ENCODE measurements around the gene ZNF134.

Gene ZNF134

GRCh38 chr19:57633832-57634131, 19.7 kb downstream of the ZNF134 start:
- H3K4me1 ChIP-seq (ENCODE audit: control insufficient read depth in 5 of 5, insufficient read depth in 5 of 5, low read length in 5 of 5): peaks cover 0 to 18% (median 14%) of the 10 kb centered on the region in 5 donors
- no peaks in the 10 kb centered on the region for H3K27me3 ChIP-seq (ENCODE audit: control insufficient read depth in 5 of 5, insufficient read depth in 4 of 5, low read length in 5 of 5)
- peak overlapping the region; percentile 89 to 95 (median 93) for H3K4me3 ChIP-seq (ENCODE audit: low read depth in 1 of 5, low read length in 5 of 5)
- H3K9me3 ChIP-seq (ENCODE audit: control insufficient read depth in 5 of 5, low read length in 5 of 5): peaks cover 22 to 44% (median 28%) of the 10 kb centered on the region in 5 donors
- H3K9ac ChIP-seq (ENCODE audit: low read length in 5 of 5): peak overlapping the region; percentile 75 to 95 (median 87)
- H3K27ac ChIP-seq (ENCODE audit: low read depth, low read length): no peak overlapping the region
- peaks cover 25 to 41% (median 31%) of the 10 kb centered on the region in 5 donors for H3K36me3 ChIP-seq (ENCODE audit: control insufficient read depth in 5 of 5, insufficient read depth in 5 of 5, low read length in 5 of 5)

GRCh38 chr19:57637379-57637778, 23.3 kb downstream of the ZNF134 start:
- Histone ChIP-seq H3K27me3 (ENCODE audit: control insufficient read depth in 5 of 5, insufficient read depth in 4 of 5, low read length in 5 of 5) (peaks cover 0 to 3% (median 0%) of the 10 kb centered on the region in 5 donors), H3K27ac (ENCODE audit: low read depth, low read length) (no peak overlapping the region), H3K9ac (ENCODE audit: low read length in 5 of 5) (no peak overlapping the region), H3K9me3 (ENCODE audit: control insufficient read depth in 5 of 5, low read length in 5 of 5) (peaks cover 45 to 71% (median 58%) of the 10 kb centered on the region in 5 donors), H3K4me3 (ENCODE audit: low read depth in 1 of 5, low read length in 5 of 5) (peak overlapping the region in 2 of 5 donors; percentile 8 to 26), H3K36me3 (ENCODE audit: control insufficient read depth in 5 of 5, insufficient read depth in 5 of 5, low read length in 5 of 5) (peaks cover 57 to 74% (median 60%) of the 10 kb centered on the region in 5 donors), H3K4me1 (ENCODE audit: control insufficient read depth in 5 of 5, insufficient read depth in 5 of 5, low read length in 5 of 5) (peaks cover 9 to 18% (median 14%) of the 10 kb centered on the region in 5 donors)

GRCh38 chr19:57641715-57642234, 27.7 kb downstream of the ZNF134 start:
- Histone ChIP-seq H3K9me3 (ENCODE audit: control insufficient read depth in 5 of 5, low read length in 5 of 5) (peaks cover 42 to 69% (median 53%) of the 10 kb centered on the region in 5 donors), H3K36me3 (ENCODE audit: control insufficient read depth in 5 of 5, insufficient read depth in 5 of 5, low read length in 5 of 5) (peaks cover 39 to 53% (median 46%) of the 10 kb centered on the region in 5 donors), H3K4me1 (ENCODE audit: control insufficient read depth in 5 of 5, insufficient read depth in 5 of 5, low read length in 5 of 5) (peaks cover 0 to 9% (median 0%) of the 10 kb centered on the region in 5 donors), H3K4me3 (ENCODE audit: low read depth in 1 of 5, low read length in 5 of 5) (peak overlapping the region; percentile 1 to 35 (median 28)), H3K27ac (ENCODE audit: low read depth, low read length) (no peak overlapping the region), H3K9ac (ENCODE audit: low read length in 5 of 5) (peak overlapping the region in 1 of 5 donors; percentile 92), H3K27me3 (ENCODE audit: control insufficient read depth in 5 of 5, insufficient read depth in 4 of 5, low read length in 5 of 5) (peaks cover 0 to 3% (median 0%) of the 10 kb centered on the region in 5 donors)

GRCh38 chr19:57642396-57643046, 28.5 kb downstream of the ZNF134 start:
- Histone ChIP-seq H3K36me3 (ENCODE audit: control insufficient read depth in 5 of 5, insufficient read depth in 5 of 5, low read length in 5 of 5) (peaks cover 36 to 46% (median 40%) of the 10 kb centered on the region in 5 donors), H3K9me3 (ENCODE audit: control insufficient read depth in 5 of 5, low read length in 5 of 5) (peaks cover 34 to 67% (median 46%) of the 10 kb centered on the region in 5 donors), H3K27ac (ENCODE audit: low read depth, low read length) (no peak overlapping the region), H3K9ac (ENCODE audit: low read length in 5 of 5) (no peak overlapping the region), H3K4me1 (ENCODE audit: control insufficient read depth in 5 of 5, insufficient read depth in 5 of 5, low read length in 5 of 5) (peaks cover 0 to 9% (median 0%) of the 10 kb centered on the region in 5 donors), H3K4me3 (ENCODE audit: low read depth in 1 of 5, low read length in 5 of 5) (peak overlapping the region in 4 of 5 donors; percentile 10 to 43 (median 30)), H3K27me3 (ENCODE audit: control insufficient read depth in 5 of 5, insufficient read depth in 4 of 5, low read length in 5 of 5) (peaks cover 0 to 3% (median 0%) of the 10 kb centered on the region in 5 donors)

GRCh38 chr19:57643734-57644133, 29.7 kb downstream of the ZNF134 start:
- Histone ChIP-seq H3K4me1 (ENCODE audit: control insufficient read depth in 5 of 5, insufficient read depth in 5 of 5, low read length in 5 of 5) (peaks cover 0 to 9% (median 0%) of the 10 kb centered on the region in 5 donors), H3K27me3 (ENCODE audit: control insufficient read depth in 5 of 5, insufficient read depth in 4 of 5, low read length in 5 of 5) (peaks cover 0 to 3% (median 0%) of the 10 kb centered on the region in 5 donors), H3K4me3 (ENCODE audit: low read depth in 1 of 5, low read length in 5 of 5) (no peak overlapping the region), H3K9me3 (ENCODE audit: control insufficient read depth in 5 of 5, low read length in 5 of 5) (peaks cover 27 to 64% (median 40%) of the 10 kb centered on the region in 5 donors), H3K36me3 (ENCODE audit: control insufficient read depth in 5 of 5, insufficient read depth in 5 of 5, low read length in 5 of 5) (peaks cover 29 to 39% (median 36%) of the 10 kb centered on the region in 5 donors), H3K27ac (ENCODE audit: low read depth, low read length) (no peak overlapping the region), H3K9ac (ENCODE audit: low read length in 5 of 5) (no peak overlapping the region)

GRCh38 chr19:57648331-57649003, 34.4 kb downstream of the ZNF134 start:
- Histone ChIP-seq H3K9me3 (ENCODE audit: control insufficient read depth in 5 of 5, low read length in 5 of 5) (peaks cover 0 to 34% (median 19%) of the 10 kb centered on the region in 5 donors), H3K27ac (ENCODE audit: low read depth, low read length) (no peak overlapping the region), H3K4me3 (ENCODE audit: low read depth in 1 of 5, low read length in 5 of 5) (no peak overlapping the region), H3K36me3 (ENCODE audit: control insufficient read depth in 5 of 5, insufficient read depth in 5 of 5, low read length in 5 of 5) (no peaks in the 10 kb centered on the region), H3K4me1 (ENCODE audit: control insufficient read depth in 5 of 5, insufficient read depth in 5 of 5, low read length in 5 of 5) (no peaks in the 10 kb centered on the region), H3K9ac (ENCODE audit: low read length in 5 of 5) (no peak overlapping the region), H3K27me3 (ENCODE audit: control insufficient read depth in 5 of 5, insufficient read depth in 4 of 5, low read length in 5 of 5) (peaks cover 0 to 11% (median 3%) of the 10 kb centered on the region in 5 donors)

GRCh38 chr19:57651654-57651996, 37.6 kb downstream of the ZNF134 start:
- H3K9me3 ChIP-seq (ENCODE audit: control insufficient read depth in 5 of 5, low read length in 5 of 5): peaks cover 0 to 41% (median 20%) of the 10 kb centered on the region in 5 donors
- no peak overlapping the region for H3K4me3 ChIP-seq (ENCODE audit: low read depth in 1 of 5, low read length in 5 of 5)
- H3K27ac ChIP-seq (ENCODE audit: low read depth, low read length): no peak overlapping the region
- no peaks in the 10 kb centered on the region for H3K36me3 ChIP-seq (ENCODE audit: control insufficient read depth in 5 of 5, insufficient read depth in 5 of 5, low read length in 5 of 5)
- peaks cover 0 to 11% (median 3%) of the 10 kb centered on the region in 5 donors for H3K27me3 ChIP-seq (ENCODE audit: control insufficient read depth in 5 of 5, insufficient read depth in 4 of 5, low read length in 5 of 5)
- no peaks in the 10 kb centered on the region for H3K4me1 ChIP-seq (ENCODE audit: control insufficient read depth in 5 of 5, insufficient read depth in 5 of 5, low read length in 5 of 5)
- H3K9ac ChIP-seq (ENCODE audit: low read length in 5 of 5): no peak overlapping the region

- H3K36me3 ChIP-seq (ENCODE audit: control insufficient read depth in 5 of 5, insufficient read depth in 5 of 5, low read length in 5 of 5): no peaks in the 10 kb centered on the region
- H3K9me3 ChIP-seq (ENCODE audit: control insufficient read depth in 5 of 5, low read length in 5 of 5): peaks cover 0 to 28% (median 14%) of the 10 kb centered on the region in 5 donors
- no peaks in the 10 kb centered on the region for H3K4me1 ChIP-seq (ENCODE audit: control insufficient read depth in 5 of 5, insufficient read depth in 5 of 5, low read length in 5 of 5)
- H3K4me3 ChIP-seq (ENCODE audit: low read depth in 1 of 5, low read length in 5 of 5): no peak overlapping the region
- no peak overlapping the region for H3K27ac ChIP-seq (ENCODE audit: low read depth, low read length)
- H3K27me3 ChIP-seq (ENCODE audit: control insufficient read depth in 5 of 5, insufficient read depth in 4 of 5, low read length in 5 of 5): peaks cover 0 to 11% (median 3%) of the 10 kb centered on the region in 5 donors
- no peak overlapping the region for H3K9ac ChIP-seq (ENCODE audit: low read length in 5 of 5)
Observed at GRCh38 chr19:57653689-57654088, 39.6 kb downstream of the ZNF134 start.

- Histone ChIP-seq H3K4me3 (ENCODE audit: low read depth in 1 of 5, low read length in 5 of 5) (no peak overlapping the region), H3K27ac (ENCODE audit: low read depth, low read length) (no peak overlapping the region), H3K36me3 (ENCODE audit: control insufficient read depth in 5 of 5, insufficient read depth in 5 of 5, low read length in 5 of 5) (no peaks in the 10 kb centered on the region), H3K9me3 (ENCODE audit: control insufficient read depth in 5 of 5, low read length in 5 of 5) (peaks cover 0 to 27% (median 14%) of the 10 kb centered on the region in 5 donors), H3K27me3 (ENCODE audit: control insufficient read depth in 5 of 5, insufficient read depth in 4 of 5, low read length in 5 of 5) (peaks cover 0 to 11% (median 3%) of the 10 kb centered on the region in 5 donors), H3K4me1 (ENCODE audit: control insufficient read depth in 5 of 5, insufficient read depth in 5 of 5, low read length in 5 of 5) (no peaks in the 10 kb centered on the region), H3K9ac (ENCODE audit: low read length in 5 of 5) (no peak overlapping the region)
Observed at GRCh38 chr19:57655443-57655842, 41.4 kb downstream of the ZNF134 start.

- Histone ChIP-seq H3K27ac (ENCODE audit: low read depth, low read length) (no peak overlapping the region), H3K27me3 (ENCODE audit: control insufficient read depth in 5 of 5, insufficient read depth in 4 of 5, low read length in 5 of 5) (peaks cover 0 to 10% (median 3%) of the 10 kb centered on the region in 5 donors), H3K9me3 (ENCODE audit: control insufficient read depth in 5 of 5, low read length in 5 of 5) (peaks cover 0 to 26% (median 14%) of the 10 kb centered on the region in 5 donors), H3K9ac (ENCODE audit: low read length in 5 of 5) (no peak overlapping the region), H3K4me1 (ENCODE audit: control insufficient read depth in 5 of 5, insufficient read depth in 5 of 5, low read length in 5 of 5) (no peaks in the 10 kb centered on the region), H3K4me3 (ENCODE audit: low read depth in 1 of 5, low read length in 5 of 5) (no peak overlapping the region), H3K36me3 (ENCODE audit: control insufficient read depth in 5 of 5, insufficient read depth in 5 of 5, low read length in 5 of 5) (no peaks in the 10 kb centered on the region)
Observed at GRCh38 chr19:57656346-57656745, 42.3 kb downstream of the ZNF134 start.

Measured in subcutaneous abdominal adipose tissue (tissue), 5 donors.